GM10847 (cell line): ENCODE measurements around the gene ADARB2.

Experiments
- POLR2A ChIP-seq: IDR thresholded peaks from 2 replicates; pipeline ENCODE4 v1.6.1; 2011; ENCODE audit not compliant: insufficient read length; ENCODE audit errors: extremely low read depth

Gene ADARB2

GRCh38 chr10:1609648-1609970 lies 127.7 kb downstream of the ADARB2 start:
- no peak for TF ChIP-seq POLR2A

- TF ChIP-seq POLR2A, result no peak
Measured at GRCh38 chr10:1608851-1609647, 128.3 kb downstream of the ADARB2 start.

GRCh38 chr10:1608408-1608807 lies 128.9 kb downstream of the ADARB2 start:
- TF ChIP-seq POLR2A, result no peak

GRCh38 chr10:1607466-1607865 lies 129.9 kb downstream of the ADARB2 start:
- TF ChIP-seq POLR2A, result no peak

GRCh38 chr10:1605999-1606940 lies 131.1 kb downstream of the ADARB2 start:
- TF ChIP-seq POLR2A, result no peak

GRCh38 chr10:1605121-1605520 lies 132.2 kb downstream of the ADARB2 start:
- no peak for TF ChIP-seq POLR2A

- no peak for TF ChIP-seq POLR2A
Measured at GRCh38 chr10:1604246-1604645, 133.1 kb downstream of the ADARB2 start.

- TF ChIP-seq POLR2A, result no peak
Measured at GRCh38 chr10:1603181-1603580, 134.1 kb downstream of the ADARB2 start.

GRCh38 chr10:1602037-1602484 lies 135.3 kb downstream of the ADARB2 start:
- no peak for TF ChIP-seq POLR2A

- no peak for TF ChIP-seq POLR2A
Measured at GRCh38 chr10:1601406-1601805, 135.9 kb downstream of the ADARB2 start.

- no peak for TF ChIP-seq POLR2A
Measured at GRCh38 chr10:1600861-1601260, 136.5 kb downstream of the ADARB2 start.

- no peak for TF ChIP-seq POLR2A
Measured at GRCh38 chr10:1598393-1599153, 138.8 kb downstream of the ADARB2 start.

- TF ChIP-seq POLR2A, result no peak
Measured at GRCh38 chr10:1597370-1598146, 139.8 kb downstream of the ADARB2 start.

- TF ChIP-seq POLR2A, result no peak
Measured at GRCh38 chr10:1596482-1597099, 140.7 kb downstream of the ADARB2 start.
